NB4 (cell line): ENCODE measurements around the gene SLC6A19.

Experiments used
- MYC ChIP-seq: IDR thresholded peaks from 2 replicates; pipeline ENCODE4 v1.6.1; 2011; ENCODE audit warnings: low read depth, low read length
- POLR2A ChIP-seq: IDR thresholded peaks from 2 replicates; pipeline ENCODE4 v1.6.1; 2011; ENCODE audit warnings: mild to moderate bottlenecking; ENCODE audit not compliant: insufficient read length; ENCODE audit errors: extremely low read depth
- TF ChIP-seq, protein P1 (sequence below): IDR thresholded peaks from one replicate; pipeline ENCODE4 v1.5.1; 2012; ENCODE audit warnings: low read depth, low read length

- TF ChIP-seq, protein P1, sequence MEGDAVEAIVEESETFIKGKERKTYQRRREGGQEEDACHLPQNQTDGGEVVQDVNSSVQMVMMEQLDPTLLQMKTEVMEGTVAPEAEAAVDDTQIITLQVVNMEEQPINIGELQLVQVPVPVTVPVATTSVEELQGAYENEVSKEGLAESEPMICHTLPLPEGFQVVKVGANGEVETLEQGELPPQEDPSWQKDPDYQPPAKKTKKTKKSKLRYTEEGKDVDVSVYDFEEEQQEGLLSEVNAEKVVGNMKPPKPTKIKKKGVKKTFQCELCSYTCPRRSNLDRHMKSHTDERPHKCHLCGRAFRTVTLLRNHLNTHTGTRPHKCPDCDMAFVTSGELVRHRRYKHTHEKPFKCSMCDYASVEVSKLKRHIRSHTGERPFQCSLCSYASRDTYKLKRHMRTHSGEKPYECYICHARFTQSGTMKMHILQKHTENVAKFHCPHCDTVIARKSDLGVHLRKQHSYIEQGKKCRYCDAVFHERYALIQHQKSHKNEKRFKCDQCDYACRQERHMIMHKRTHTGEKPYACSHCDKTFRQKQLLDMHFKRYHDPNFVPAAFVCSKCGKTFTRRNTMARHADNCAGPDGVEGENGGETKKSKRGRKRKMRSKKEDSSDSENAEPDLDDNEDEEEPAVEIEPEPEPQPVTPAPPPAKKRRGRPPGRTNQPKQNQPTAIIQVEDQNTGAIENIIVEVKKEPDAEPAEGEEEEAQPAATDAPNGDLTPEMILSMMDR, result no peak
- TF ChIP-seq POLR2A (no peak), MYC (no peak)
Measured at GRCh38 chr5:1268056-1268455, 66.7 kb downstream of the SLC6A19 start.
